GM20431 (cell line): Measurements from ENCODE around the gene CDX1.

ENCODE experiments used
- in situ Hi-C: fragments of 300-500 bp; cut with MseI, MboI; formaldehyde crosslinking; loops from one replicate; pipeline ENCODE4 v1.15.0; 2020; ENCODE audit warnings: low sequenced_read_pairs; ENCODE audit not compliant: unreplicated experiment

CDX1 gene

GRCh38 chr5:150166650-150167511 is at the start of gene CDX1:
CDX1 (plus strand) TSS chr5:150166778; CDS start chr5:150166877, 99 bp downstream.
- in situ Hi-C loops: loop anchor here (10.0 kb wide), 1 partner anchor 48 kb away; no protein-coding TSS in a partner anchor

- in situ Hi-C loops: no loop called here
Observed at GRCh38 chr5:150117945-150118560, 48.5 kb upstream of the CDX1 start.

- in situ Hi-C loops: no loop called here
Observed at GRCh38 chr5:150118561-150119229, 47.9 kb upstream of the CDX1 start.

- in situ Hi-C loops: loop anchor here (10.0 kb wide), 1 partner anchor 45 kb away; no protein-coding TSS in a partner anchor
Observed at GRCh38 chr5:150119421-150120061, 47.0 kb upstream of the CDX1 start.

GRCh38 chr5:150120062-150120441 is 46.5 kb upstream of the CDX1 start:
- in situ Hi-C loops: loop anchor here (10.0 kb wide), 1 partner anchor 45 kb away; no protein-coding TSS in a partner anchor

GRCh38 chr5:150120617-150121447 is 45.7 kb upstream of the CDX1 start:
- in situ Hi-C loops: loop anchor here (10.0 kb wide), 1 partner anchor 46 kb away; no protein-coding TSS in a partner anchor

- in situ Hi-C loops: loop anchor here (10.0 kb wide), 1 partner anchor 47 kb away; no protein-coding TSS in a partner anchor
Observed at GRCh38 chr5:150121448-150122157, 45.0 kb upstream of the CDX1 start.

GRCh38 chr5:150122158-150122510 is 44.4 kb upstream of the CDX1 start:
- in situ Hi-C loops: loop anchor here (10.0 kb wide), 1 partner anchor 47 kb away; no protein-coding TSS in a partner anchor

- in situ Hi-C loops: loop anchor here (10.0 kb wide), 1 partner anchor 48 kb away; no protein-coding TSS in a partner anchor
Observed at GRCh38 chr5:150122536-150123481, 43.8 kb upstream of the CDX1 start.

GRCh38 chr5:150123542-150123941 is 43.0 kb upstream of the CDX1 start:
- in situ Hi-C loops: loop anchor here (10.0 kb wide), 1 partner anchor 49 kb away; no protein-coding TSS in a partner anchor

- in situ Hi-C loops: loop anchor here (10.0 kb wide), 1 partner anchor 49 kb away; no protein-coding TSS in a partner anchor
Observed at GRCh38 chr5:150124111-150124557, 42.4 kb upstream of the CDX1 start.

- in situ Hi-C loops: loop anchor here (10.0 kb wide), 1 partner anchor 50 kb away; no protein-coding TSS in a partner anchor
Observed at GRCh38 chr5:150124596-150124995, 42.0 kb upstream of the CDX1 start.

- in situ Hi-C loops: loop anchor here (10.0 kb wide), 1 partner anchor 51 kb away; no protein-coding TSS in a partner anchor
Observed at GRCh38 chr5:150125334-150125733, 41.2 kb upstream of the CDX1 start.

- in situ Hi-C loops: loop anchor here (10.0 kb wide), 1 partner anchor 52 kb away; no protein-coding TSS in a partner anchor
Observed at GRCh38 chr5:150126199-150126920, 40.2 kb upstream of the CDX1 start.

- in situ Hi-C loops: loop anchor here (10.0 kb wide), 1 partner anchor 52 kb away; no protein-coding TSS in a partner anchor
Observed at GRCh38 chr5:150126921-150127265, 39.7 kb upstream of the CDX1 start.

GRCh38 chr5:150129454-150129812 is 37.1 kb upstream of the CDX1 start:
- in situ Hi-C loops: loop anchor here (10.0 kb wide), 1 partner anchor 55 kb away; no protein-coding TSS in a partner anchor
